ENCODE results near the gene TNS1. TPM values are rescaled to one million over a fixed set of nuclear protein-coding genes. Genes with fewer than 3 reads are reported as not detected.

TNS1 gene
- total RNA-seq, 1 experiment from 2014 or later = 6.2 TPM

GRCh38 chr2:217990791-217991465 lies 11.9 kb downstream of the TNS1 start:
- DNase-seq (ENCODE audit: low read depth, low spot score) (no peak), ATAC-seq (no peak)
- Histone ChIP-seq H3K79me2 (ENCODE audit: insufficient read depth, low read length) (no peaks in the 10 kb centered on the region), H3K27me3 (ENCODE audit: insufficient read depth, low read length) (no peaks in the 10 kb centered on the region), H3K4me1 (ENCODE audit: control insufficient read depth in 1 of 2, insufficient read depth in 2 of 2, low read length in 2 of 2) (peaks cover 15 to 31% of the 10 kb centered on the region in 2 experiments), H2AFZ (ENCODE audit: low read depth, low read length, poor library complexity, severe bottlenecking) (no peak overlapping the region), H3K27ac (ENCODE audit: low read depth, low read length) (no peak overlapping the region), H4K20me1 (ENCODE audit: insufficient read depth) (no peaks in the 10 kb centered on the region), H3K9me3 (ENCODE audit: control insufficient read depth in 1 of 2, insufficient read depth in 1 of 2, low read depth in 1 of 2, low read length in 2 of 2) (no peaks in the 10 kb centered on the region), H3K36me3 (ENCODE audit: control insufficient read depth in 1 of 2, insufficient read depth in 2 of 2, low read length in 2 of 2) (no peaks in the 10 kb centered on the region), H3K9me2 (ENCODE audit: insufficient read depth) (no peaks in the 10 kb centered on the region), H3K4me3 (replicated peaks in 1 of 2; ENCODE audit: low read depth in 1 of 2, low read length in 2 of 2) (no peak overlapping the region), H3K9ac (ENCODE audit: low read length) (no peak overlapping the region), H3K4me2 (ENCODE audit: low read length) (no peak overlapping the region)
- TF ChIP-seq ZBTB33 (IDR thresholded peaks at IDR 0.05; ENCODE audit: extremely low read depth, insufficient replicate concordance, low read length) (no peak), CTCF (IDR thresholded peaks at IDR 0.05 in 2 of 3, conservative IDR thresholded peaks at IDR 0.05 in 1 of 3; ENCODE audit: borderline replicate concordance in 1 of 3, insufficient read depth in 1 of 3, low read depth in 2 of 3, low read length in 2 of 3) (no peak), FOSL1 (IDR thresholded peaks at IDR 0.05; ENCODE audit: low read depth) (no peak), SP1 (IDR thresholded peaks at IDR 0.05; ENCODE audit: low read depth) (no peak), EZH2 (IDR thresholded peaks at IDR 0.05) (no peak), CBX3 (IDR thresholded peaks at IDR 0.05; ENCODE audit: low read depth) (no peak), EZH2phosphoT487 (IDR thresholded peaks at IDR 0.05; ENCODE audit: borderline replicate concordance) (no peak), EGR1 (IDR thresholded peaks at IDR 0.05; ENCODE audit: low read depth) (no peak), SIN3A (IDR thresholded peaks at IDR 0.05; ENCODE audit: low read depth) (no peak)
- TF ChIP-seq, protein P1, sequence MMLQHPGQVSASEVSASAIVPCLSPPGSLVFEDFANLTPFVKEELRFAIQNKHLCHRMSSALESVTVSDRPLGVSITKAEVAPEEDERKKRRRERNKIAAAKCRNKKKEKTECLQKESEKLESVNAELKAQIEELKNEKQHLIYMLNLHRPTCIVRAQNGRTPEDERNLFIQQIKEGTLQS (IDR thresholded peaks at IDR 0.05) = no peak
- ChIA-PET RAD21 (ENCODE audit: low non-redundant PET in 1 of 2, low total read pairs in 2 of 2, uncharacterized antibody in 2 of 2, unreplicated experiment in 2 of 2) (interaction anchor here in 1 of 2 experiments (0.6 kb wide), 1 partner anchor 1444 kb away, joined by 4 read pairs; no protein-coding TSS in a partner anchor), POLR2A (no interaction called here), CTCF (no interaction called here)
- BruUV-seq (replicated peaks) = no TSS peak
- intact Hi-C loops (cut with micrococcal nuclease) = no loop called here

Data from HCT116 (cell line).